ENCODE results near the gene SPIRE1.

DNA sequence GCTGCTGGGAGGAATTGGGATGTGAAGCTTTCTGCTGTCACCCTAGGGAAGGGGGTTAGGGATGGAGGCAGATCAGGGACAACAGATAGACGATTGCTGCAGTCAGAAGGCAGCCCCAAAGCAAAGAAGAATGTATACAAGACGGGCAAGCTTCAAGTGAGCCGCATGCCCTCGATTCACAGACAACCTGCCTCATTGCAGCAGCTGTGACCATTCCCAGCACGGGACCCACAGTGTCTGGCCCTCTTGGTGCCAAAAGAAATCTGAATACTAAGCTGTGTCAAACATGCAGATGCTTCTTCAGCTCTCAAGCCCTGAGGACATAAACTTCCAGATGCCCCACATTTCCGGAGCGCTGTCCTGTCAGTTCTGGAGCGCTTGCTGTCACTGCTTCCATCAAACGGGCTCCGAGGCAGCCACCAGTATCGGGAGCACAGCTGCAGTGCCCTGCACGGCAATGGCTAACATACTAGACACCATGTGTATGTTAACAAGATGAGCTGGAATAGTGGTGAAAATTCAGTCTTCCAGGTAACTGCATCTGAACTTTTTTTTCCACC is 216.4 kb downstream of the SPIRE1 start:
- no peak for TF ChIP-seq MXI1 (conservative IDR thresholded peaks at IDR 0.05; ENCODE audit: poor library complexity, severe bottlenecking)
- TF ChIP-seq EP300 (conservative IDR thresholded peaks at IDR 0.05; ENCODE audit: poor library complexity, severe bottlenecking) = no peak
- TF ChIP-seq, protein P1, sequence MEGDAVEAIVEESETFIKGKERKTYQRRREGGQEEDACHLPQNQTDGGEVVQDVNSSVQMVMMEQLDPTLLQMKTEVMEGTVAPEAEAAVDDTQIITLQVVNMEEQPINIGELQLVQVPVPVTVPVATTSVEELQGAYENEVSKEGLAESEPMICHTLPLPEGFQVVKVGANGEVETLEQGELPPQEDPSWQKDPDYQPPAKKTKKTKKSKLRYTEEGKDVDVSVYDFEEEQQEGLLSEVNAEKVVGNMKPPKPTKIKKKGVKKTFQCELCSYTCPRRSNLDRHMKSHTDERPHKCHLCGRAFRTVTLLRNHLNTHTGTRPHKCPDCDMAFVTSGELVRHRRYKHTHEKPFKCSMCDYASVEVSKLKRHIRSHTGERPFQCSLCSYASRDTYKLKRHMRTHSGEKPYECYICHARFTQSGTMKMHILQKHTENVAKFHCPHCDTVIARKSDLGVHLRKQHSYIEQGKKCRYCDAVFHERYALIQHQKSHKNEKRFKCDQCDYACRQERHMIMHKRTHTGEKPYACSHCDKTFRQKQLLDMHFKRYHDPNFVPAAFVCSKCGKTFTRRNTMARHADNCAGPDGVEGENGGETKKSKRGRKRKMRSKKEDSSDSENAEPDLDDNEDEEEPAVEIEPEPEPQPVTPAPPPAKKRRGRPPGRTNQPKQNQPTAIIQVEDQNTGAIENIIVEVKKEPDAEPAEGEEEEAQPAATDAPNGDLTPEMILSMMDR (IDR thresholded peaks at IDR 0.05; ENCODE audit: poor library complexity, severe bottlenecking) = no peak
- no peak for TF ChIP-seq POLR2AphosphoS5 (IDR thresholded peaks at IDR 0.05)
- TF ChIP-seq EZH2 (IDR thresholded peaks at IDR 0.05; ENCODE audit: borderline replicate concordance, insufficient read depth, low read length, poor library complexity, severe bottlenecking) = no peak
- TF ChIP-seq RAD21 (conservative IDR thresholded peaks at IDR 0.05) = no peak
- TF ChIP-seq SMC3 (conservative IDR thresholded peaks at IDR 0.05; ENCODE audit: poor library complexity) = no peak
- TF ChIP-seq TAF1 (IDR thresholded peaks at IDR 0.05; ENCODE audit: low read depth) = no peak
- TF ChIP-seq REST (IDR thresholded peaks at IDR 0.05; ENCODE audit: borderline replicate concordance) = no peak

Measured in neural cell (in vitro differentiated cells).